GM12865 (cell line): ENCODE results near the gene RXRG.

ENCODE experiments used
- DNase-seq: peaks from one replicate; pipeline ENCODE4 v3.0.0; 2010; ENCODE audit warnings: low read depth
- H3K4me3 ChIP-seq: 2 replicates; pipeline ENCODE4 v1.5.1; 2011; ENCODE audit warnings: mild to moderate bottlenecking, low read depth, low read length, control low read depth
- CTCF ChIP-seq: IDR thresholded peaks from 2 replicates; pipeline ENCODE4 v1.5.1; 2011; ENCODE audit warnings: low read length, control low read depth, low read depth, inconsistent platforms; ENCODE audit not compliant: insufficient read depth; ENCODE audit errors: missing control alignments

RXRG gene

GRCh38 chr1:165376811-165377311, 68.1 kb downstream of the RXRG start:
- no peak for DNase-seq
- no peak for TF ChIP-seq CTCF
- H3K4me3 ChIP-seq: no peak overlapping the region

- H3K4me3 ChIP-seq: no peak overlapping the region
- no peak for TF ChIP-seq CTCF
- no peak for DNase-seq
Measured at GRCh38 chr1:165376041-165376810, 68.7 kb downstream of the RXRG start.

- TF ChIP-seq CTCF: no peak
- DNase-seq: no peak
- H3K4me3 ChIP-seq: no peak overlapping the region
Measured at GRCh38 chr1:165375623-165376022, 69.3 kb downstream of the RXRG start.

GRCh38 chr1:165371588-165372225, 73.2 kb downstream of the RXRG start:
- TF ChIP-seq CTCF: no peak
- H3K4me3 ChIP-seq: no peak overlapping the region
- no peak for DNase-seq

- DNase-seq: peak; percentile 50
- TF ChIP-seq CTCF: peak; percentile 90
- no peak overlapping the region for H3K4me3 ChIP-seq
Measured at GRCh38 chr1:165369255-165369848, 75.6 kb downstream of the RXRG start.

- TF ChIP-seq CTCF: peak; percentile 95
- H3K4me3 ChIP-seq: no peak overlapping the region
- peak; percentile 78 for DNase-seq
Measured at GRCh38 chr1:165367375-165367993, 77.4 kb downstream of the RXRG start.
